AG08395 (cell line): ENCODE measurements around the gene HKDC1.
"Not testable (repeated sequence)": the region's sequence is repeated elsewhere in the genome, so short reads cannot be mapped to it uniquely, and the experiment has no call there.

Experiments used
- DNase-seq: peaks from one replicate; pipeline ENCODE4 v3.0.0; 2012; ENCODE audit warnings: mixed read lengths, low spot score

HKDC1 gene

GRCh38 chr10:69241575-69241974 lies 21.4 kb downstream of the HKDC1 start:
- peak; percentile 39 for DNase-seq

- no peak for DNase-seq
These were observed 22.1 kb downstream of the HKDC1 start for GRCh38 chr10:69242040-69242851.

GRCh38 chr10:69242852-69243212 lies 22.7 kb downstream of the HKDC1 start:
- no peak for DNase-seq

GRCh38 chr10:69243817-69244216 lies 23.7 kb downstream of the HKDC1 start:
- no peak for DNase-seq

- no peak for DNase-seq
These were observed 25.9 kb downstream of the HKDC1 start for GRCh38 chr10:69246036-69246435.

- DNase-seq, result no peak
These were observed 26.6 kb downstream of the HKDC1 start for GRCh38 chr10:69246581-69247312.

GRCh38 chr10:69247313-69247710 lies 27.2 kb downstream of the HKDC1 start:
- no peak for DNase-seq

GRCh38 chr10:69248117-69248730 lies 28.1 kb downstream of the HKDC1 start:
- DNase-seq, result no peak

GRCh38 chr10:69250041-69250440 lies 29.9 kb downstream of the HKDC1 start:
- no peak for DNase-seq

- DNase-seq, result not testable (repeated sequence)
These were observed 31.3 kb downstream of the HKDC1 start for GRCh38 chr10:69251417-69251816.

GRCh38 chr10:69253171-69253570 lies 33.0 kb downstream of the HKDC1 start:
- no peak for DNase-seq

GRCh38 chr10:69254877-69255276 lies 34.7 kb downstream of the HKDC1 start:
- DNase-seq, result no peak

GRCh38 chr10:69259547-69260243 lies 39.6 kb downstream of the HKDC1 start:
- DNase-seq, result no peak

GRCh38 chr10:69261184-69261583 lies 41.1 kb downstream of the HKDC1 start:
- no peak for DNase-seq

GRCh38 chr10:69262292-69262751 lies 42.2 kb downstream of the HKDC1 start:
- no peak for DNase-seq

- no peak for DNase-seq
These were observed 45.4 kb downstream of the HKDC1 start for GRCh38 chr10:69265521-69265920.

GRCh38 chr10:69268761-69269416 lies 48.8 kb downstream of the HKDC1 start:
- DNase-seq, result no peak

- no peak for DNase-seq
These were observed 49.6 kb downstream of the HKDC1 start for GRCh38 chr10:69269761-69270160.

- DNase-seq, result no peak
These were observed 50.9 kb downstream of the HKDC1 start for GRCh38 chr10:69270990-69271389.

GRCh38 chr10:69272624-69273023 lies 52.5 kb downstream of the HKDC1 start:
- no peak for DNase-seq

GRCh38 chr10:69275444-69275843 lies 55.3 kb downstream of the HKDC1 start:
- DNase-seq, result no peak

GRCh38 chr10:69276503-69276902 lies 56.4 kb downstream of the HKDC1 start:
- DNase-seq, result no peak
